GM12801 (cell line): ENCODE data around the gene GNA12.

Experiments used
- CTCF ChIP-seq: IDR thresholded peaks from one replicate; pipeline ENCODE4 v1.5.1; 2011; ENCODE audit warnings: control low read depth; ENCODE audit not compliant: insufficient read length; ENCODE audit errors: extremely low read depth

GNA12 gene

GRCh38 chr7:2786607-2787116 is 57.4 kb downstream of the GNA12 start:
- no peak for TF ChIP-seq CTCF

- TF ChIP-seq CTCF: no peak
Observed at GRCh38 chr7:2785071-2785500, 59.0 kb downstream of the GNA12 start.

GRCh38 chr7:2782565-2782964 is 61.5 kb downstream of the GNA12 start:
- TF ChIP-seq CTCF: no peak

GRCh38 chr7:2782121-2782520 is 62.0 kb downstream of the GNA12 start:
- TF ChIP-seq CTCF: no peak

GRCh38 chr7:2781636-2782035 is 62.5 kb downstream of the GNA12 start:
- TF ChIP-seq CTCF: no peak

- no peak for TF ChIP-seq CTCF
Observed at GRCh38 chr7:2779051-2779450, 65.1 kb downstream of the GNA12 start.

GRCh38 chr7:2777898-2778535 is 66.1 kb downstream of the GNA12 start:
- no peak for TF ChIP-seq CTCF
